Adipocyte (in vitro differentiated cells): ENCODE measurements around the gene IPCEF1.

Experiments used
- DNase-seq: peaks from one replicate; pipeline ENCODE4 v3.0.0-alpha.2; 2015; ENCODE audit warnings: low read depth
- H3K27me3 ChIP-seq: replicated peaks from 2 replicates; pipeline ENCODE4 v1.7.0; 2013; ENCODE audit warnings: mild to moderate bottlenecking, low read length, moderate library complexity; ENCODE audit not compliant: control insufficient read depth, insufficient read depth
- H3K36me3 ChIP-seq: 2 replicates; pipeline ENCODE4 v1.7.0; 2013; ENCODE audit warnings: low read length, mild to moderate bottlenecking, moderate library complexity; ENCODE audit not compliant: control insufficient read depth, insufficient read depth, severe bottlenecking
- H3K4me1 ChIP-seq: 2 replicates; pipeline ENCODE4 v1.7.0; 2013; ENCODE audit warnings: mild to moderate bottlenecking, low read length, moderate library complexity; ENCODE audit not compliant: control insufficient read depth, insufficient read depth
- H3K4me3 ChIP-seq: 2 replicates; pipeline ENCODE4 v1.7.0; 2013; ENCODE audit warnings: mild to moderate bottlenecking, low read length, moderate library complexity
- H3K9ac ChIP-seq: 2 replicates; pipeline ENCODE4 v1.7.0; 2013; ENCODE audit warnings: mild to moderate bottlenecking, low read length, moderate library complexity
- H3K9me3 ChIP-seq: 2 replicates; pipeline ENCODE4 v1.7.0; 2013; ENCODE audit warnings: mild to moderate bottlenecking, low read length, moderate library complexity; ENCODE audit not compliant: control insufficient read depth

IPCEF1 gene

GRCh38 chr6:154261688-154262397, 94.8 kb downstream of the IPCEF1 start:
- DNase-seq = no peak
- no peaks in the 10 kb centered on the region for H3K36me3 ChIP-seq

DNA sequence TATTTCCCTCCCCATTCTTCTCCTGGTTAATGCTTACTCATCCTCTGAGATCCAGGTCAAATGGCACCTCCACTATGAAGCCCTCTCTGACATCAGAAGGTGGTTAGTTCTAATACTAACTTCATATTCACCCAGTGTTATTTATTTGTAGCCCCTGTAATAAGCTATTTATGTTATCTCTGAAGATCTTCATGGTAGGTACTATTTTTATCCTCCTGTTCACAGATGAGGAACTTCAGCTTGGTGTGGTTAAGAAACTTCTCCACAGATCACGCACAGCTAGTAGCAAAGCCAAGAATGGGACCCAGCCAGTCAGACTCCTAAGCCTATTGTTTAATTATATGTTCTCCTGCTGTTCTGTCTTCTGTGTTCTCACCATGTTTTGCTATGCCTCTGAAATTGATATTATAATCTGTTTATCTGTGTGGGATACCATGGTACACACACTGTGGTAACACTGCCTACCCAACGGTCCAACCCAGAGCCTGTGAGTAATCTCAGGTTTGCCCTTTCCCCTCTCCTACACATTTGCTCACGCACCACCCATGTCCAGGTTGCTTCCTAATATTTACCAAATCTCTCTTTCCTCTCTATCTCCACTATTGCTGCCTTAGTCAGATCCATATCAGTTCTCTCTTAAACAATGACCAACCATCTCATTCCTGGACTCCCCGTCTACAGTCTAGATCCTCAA, 98.4 kb downstream of the IPCEF1 start:
- Histone ChIP-seq H3K36me3 (no peaks in the 10 kb centered on the region), H3K4me3 (no peak overlapping the region), H3K9ac (no peak overlapping the region), H3K27me3 (peaks cover 6% of the 10 kb centered on the region), H3K9me3 (no peaks in the 10 kb centered on the region), H3K4me1 (no peaks in the 10 kb centered on the region)
- no peak for DNase-seq

More at GRCh38 chr6:154261688-154262397, 94.8 kb downstream of the IPCEF1 start:
- Histone ChIP-seq H3K4me1 (no peaks in the 10 kb centered on the region), H3K27me3 (peaks cover 6% of the 10 kb centered on the region), H3K9me3 (no peaks in the 10 kb centered on the region), H3K9ac (no peak overlapping the region), H3K4me3 (no peak overlapping the region)

- Histone ChIP-seq H3K4me3 (no peak overlapping the region), H3K27me3 (peaks cover 3% of the 10 kb centered on the region), H3K36me3 (no peaks in the 10 kb centered on the region), H3K9me3 (no peaks in the 10 kb centered on the region), H3K4me1 (no peaks in the 10 kb centered on the region), H3K9ac (no peak overlapping the region)
- no peak for DNase-seq
Measured at GRCh38 chr6:154257067-154257466, 99.5 kb downstream of the IPCEF1 start.

GRCh38 chr6:154252678-154253077, 103.9 kb downstream of the IPCEF1 start:
- Histone ChIP-seq H3K9me3 (no peaks in the 10 kb centered on the region), H3K36me3 (no peaks in the 10 kb centered on the region), H3K4me1 (no peaks in the 10 kb centered on the region), H3K9ac (no peak overlapping the region), H3K4me3 (no peak overlapping the region), H3K27me3 (no peaks in the 10 kb centered on the region)
- DNase-seq = no peak

DNA sequence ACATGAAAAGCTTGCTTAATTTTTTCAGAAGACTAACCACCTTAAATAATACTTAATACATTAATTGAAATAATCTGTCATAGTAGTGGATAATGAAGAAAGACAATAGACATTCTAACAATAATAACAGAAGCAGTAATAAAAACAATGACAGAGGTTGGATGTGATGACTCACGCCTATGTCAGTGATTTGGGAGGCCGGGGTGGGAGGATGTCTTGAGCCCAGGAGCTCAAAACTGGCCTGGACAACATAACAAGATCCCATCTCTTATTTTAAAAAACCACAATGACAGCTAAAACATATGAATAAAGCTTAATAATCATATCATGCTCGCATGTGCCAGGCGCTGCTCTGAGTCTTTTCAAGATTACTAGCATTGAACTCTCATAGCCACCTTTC, 105.5 kb downstream of the IPCEF1 start:
- H3K9ac ChIP-seq = no peak overlapping the region
- no peaks in the 10 kb centered on the region for H3K4me1 ChIP-seq
- no peak for DNase-seq
- no peaks in the 10 kb centered on the region for H3K27me3 ChIP-seq
- no peaks in the 10 kb centered on the region for H3K9me3 ChIP-seq
- no peak overlapping the region for H3K4me3 ChIP-seq
- no peaks in the 10 kb centered on the region for H3K36me3 ChIP-seq

DNA sequence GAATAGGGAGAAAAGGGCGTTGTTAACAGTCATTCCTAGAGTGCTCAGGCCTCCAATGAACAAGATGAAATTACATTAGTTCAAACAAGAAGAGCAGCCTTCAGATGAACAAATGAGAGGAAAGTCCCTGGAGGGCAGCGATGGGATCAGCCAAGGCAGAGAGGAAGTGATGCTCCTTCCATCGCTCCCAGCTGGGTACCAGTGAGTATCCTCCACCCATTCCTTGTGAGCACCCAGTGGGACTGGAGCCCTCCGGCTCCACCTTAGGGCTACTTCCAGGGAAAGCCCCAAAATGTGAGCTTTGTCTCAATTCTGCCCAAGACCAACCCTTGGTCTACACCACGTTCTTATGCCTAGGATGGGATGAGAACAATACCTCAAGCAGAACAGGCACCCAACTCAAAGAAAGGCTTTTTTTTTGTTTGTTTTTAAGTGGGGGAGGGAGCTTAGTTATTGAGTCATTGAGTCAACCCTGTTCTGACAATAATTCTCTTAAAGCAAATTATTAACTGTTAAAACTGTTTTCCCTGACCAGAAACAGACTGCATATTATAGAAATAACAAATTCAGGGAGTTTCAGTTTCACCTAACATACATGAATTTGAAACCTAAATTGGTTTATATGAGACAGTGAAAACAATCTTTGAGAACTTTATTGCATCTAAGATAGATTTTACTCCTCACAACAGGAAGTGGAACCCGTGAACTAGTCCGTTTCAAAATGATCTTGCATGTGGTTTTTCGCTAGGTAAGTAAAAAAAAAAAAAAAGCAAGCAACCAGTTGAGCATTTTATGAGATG, 106.9 kb downstream of the IPCEF1 start:
- Histone ChIP-seq H3K4me3 (no peak overlapping the region), H3K36me3 (no peaks in the 10 kb centered on the region), H3K9me3 (no peaks in the 10 kb centered on the region), H3K27me3 (no peaks in the 10 kb centered on the region), H3K9ac (no peak overlapping the region), H3K4me1 (no peaks in the 10 kb centered on the region)
- DNase-seq = no peak

GRCh38 chr6:154247119-154247861, 109.3 kb downstream of the IPCEF1 start:
- Histone ChIP-seq H3K4me3 (no peak overlapping the region), H3K36me3 (no peaks in the 10 kb centered on the region), H3K4me1 (no peaks in the 10 kb centered on the region), H3K9me3 (no peaks in the 10 kb centered on the region), H3K27me3 (no peaks in the 10 kb centered on the region), H3K9ac (no peak overlapping the region)
- no peak for DNase-seq

DNA sequence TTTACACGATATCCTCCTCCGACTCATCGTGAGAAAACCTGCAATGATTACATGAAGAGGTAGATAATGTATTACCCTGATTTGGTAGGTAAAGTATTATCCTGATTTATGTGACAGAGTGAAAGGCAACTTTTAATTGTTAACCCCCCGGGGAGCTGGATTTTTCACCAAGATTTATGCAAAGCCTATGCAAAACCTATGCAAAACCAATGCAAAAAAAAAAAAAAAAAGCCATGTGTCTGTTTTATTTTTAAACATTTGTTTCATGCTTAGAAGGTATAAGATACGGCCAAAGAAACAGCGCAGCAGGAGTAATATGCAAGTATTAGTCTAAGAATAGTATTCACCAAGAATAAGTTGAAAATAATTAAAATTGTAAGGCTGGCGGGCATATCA, 109.9 kb downstream of the IPCEF1 start:
- Histone ChIP-seq H3K4me1 (no peaks in the 10 kb centered on the region), H3K9me3 (no peaks in the 10 kb centered on the region), H3K36me3 (no peaks in the 10 kb centered on the region), H3K27me3 (no peaks in the 10 kb centered on the region), H3K4me3 (no peak overlapping the region), H3K9ac (no peak overlapping the region)
- no peak for DNase-seq

DNA sequence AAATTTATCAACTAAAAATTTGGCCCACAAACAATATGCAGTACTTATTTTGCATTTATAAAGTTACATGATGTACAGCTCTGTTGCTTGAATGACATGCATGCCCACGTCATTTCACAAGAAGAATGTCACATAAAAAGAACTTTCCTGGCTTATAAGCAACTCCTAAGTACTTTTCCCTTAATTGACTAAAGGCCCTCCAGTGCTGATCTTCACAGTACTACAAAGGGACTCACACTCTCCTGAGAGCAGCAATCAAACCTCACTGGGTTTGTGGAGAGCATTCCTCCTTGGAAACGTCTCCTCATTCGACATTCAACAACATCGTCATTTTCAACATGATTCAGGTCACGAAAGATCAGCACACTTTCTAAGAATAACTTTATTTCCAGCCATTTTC, 111.1 kb downstream of the IPCEF1 start:
- Histone ChIP-seq H3K9me3 (no peaks in the 10 kb centered on the region), H3K4me3 (no peak overlapping the region), H3K9ac (no peak overlapping the region), H3K27me3 (no peaks in the 10 kb centered on the region), H3K4me1 (peaks cover 4% of the 10 kb centered on the region), H3K36me3 (no peaks in the 10 kb centered on the region)
- DNase-seq = no peak

- Histone ChIP-seq H3K27me3 (no peaks in the 10 kb centered on the region), H3K9me3 (no peaks in the 10 kb centered on the region), H3K4me1 (peaks cover 4% of the 10 kb centered on the region), H3K4me3 (no peak overlapping the region), H3K36me3 (no peaks in the 10 kb centered on the region), H3K9ac (no peak overlapping the region)
- no peak for DNase-seq
Measured at GRCh38 chr6:154243793-154244750, 112.5 kb downstream of the IPCEF1 start.
